ENCODE measurements around the gene TMED6.

DNA sequence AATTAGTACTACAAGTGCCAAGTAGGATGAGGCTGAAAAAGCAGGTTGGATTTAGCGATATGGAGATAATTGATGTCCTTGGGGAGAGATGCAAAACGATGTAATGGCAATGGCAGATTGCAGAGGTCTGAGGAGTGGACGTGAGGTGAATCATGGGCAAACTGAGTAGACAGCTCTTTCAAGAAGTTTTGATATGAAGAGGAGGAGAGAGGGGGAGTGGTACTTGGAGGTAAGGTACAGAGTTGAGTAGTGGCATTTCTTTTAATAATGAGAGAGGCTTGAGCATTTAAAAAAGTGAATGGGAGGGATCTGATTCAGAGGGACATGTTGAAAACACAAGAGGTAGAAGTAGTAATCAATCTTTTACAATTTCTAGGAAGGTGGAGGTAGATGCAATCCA is 58.2 kb downstream of the TMED6 start:
- no peak for TF ChIP-seq CTCF (IDR thresholded peaks at IDR 0.05)
- no peak for TF ChIP-seq ZFX (IDR thresholded peaks at IDR 0.05; ENCODE audit: borderline replicate concordance)

All from 22Rv1 (cell line).